GM18870 (cell line): Measurements from ENCODE around the gene NPVF.

Source experiments
- ATAC-seq: cut with Tn5 transposase; IDR thresholded peaks from one replicate; pipeline ENCODE4 v1.9.1; 2021; ENCODE audit warnings: moderate library complexity; ENCODE audit not compliant: unreplicated experiment

The NPVF gene

DNA sequence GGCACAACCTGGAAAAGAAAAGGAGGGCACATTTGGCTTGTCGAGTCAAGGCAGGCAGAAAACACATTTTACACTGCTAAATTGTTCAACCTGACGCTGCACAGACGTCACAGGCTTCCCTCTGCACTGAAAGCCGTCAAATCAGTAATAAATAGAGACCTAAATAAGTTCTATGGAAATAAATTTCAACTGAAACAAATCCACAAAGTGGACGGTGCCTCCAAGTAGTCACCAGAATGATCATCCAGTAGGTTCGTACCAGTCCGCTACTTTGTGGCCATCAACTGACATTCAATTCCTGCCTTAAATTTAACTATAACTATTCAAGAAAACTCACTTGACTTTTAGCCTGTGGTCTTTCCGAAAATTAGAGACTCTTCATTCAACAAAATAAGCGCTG lies 49.0 kb downstream of the NPVF start:
- ATAC-seq = no peak
